Hematopoietic multipotent progenitor cell treated with erythropoietin and hydrocortisone succinate and interleukin-3 and kit ligand, for 6 days (in vitro differentiated cells): ENCODE results near the gene SLIT1.

ENCODE experiments used
- DNase-seq: peaks from one replicate; pipeline ENCODE4 v3.0.0-alpha.2; 2015

SLIT1 gene

GRCh38 chr10:97199152-97199551, 13.4 kb upstream of the SLIT1 start:
- no peak for DNase-seq

GRCh38 chr10:97197030-97197500, 11.3 kb upstream of the SLIT1 start:
- no peak for DNase-seq

GRCh38 chr10:97196223-97197029, 10.7 kb upstream of the SLIT1 start:
- peak; percentile 95 for DNase-seq

GRCh38 chr10:97195706-97196222, 10.0 kb upstream of the SLIT1 start:
- DNase-seq: no peak

GRCh38 chr10:97192952-97193435, 7.2 kb upstream of the SLIT1 start:
- DNase-seq: no peak

- DNase-seq: no peak
Measured at GRCh38 chr10:97190450-97190849, 4.7 kb upstream of the SLIT1 start.

GRCh38 chr10:97188261-97188711, 2.5 kb upstream of the SLIT1 start:
- DNase-seq: no peak

- DNase-seq: no peak
Measured at GRCh38 chr10:97186911-97187310, 1.2 kb upstream of the SLIT1 start.

- no peak for DNase-seq
Measured at GRCh38 chr10:97184971-97185325, 811 bp downstream of the SLIT1 start.

- no peak for DNase-seq
Measured at GRCh38 chr10:97183314-97183713, 2.4 kb downstream of the SLIT1 start.

- DNase-seq: no peak
Measured at GRCh38 chr10:97182288-97182990, 3.3 kb downstream of the SLIT1 start.

GRCh38 chr10:97180986-97181385, 4.8 kb downstream of the SLIT1 start:
- no peak for DNase-seq

GRCh38 chr10:97180363-97180755, 5.4 kb downstream of the SLIT1 start:
- DNase-seq: no peak

GRCh38 chr10:97179731-97180362, 5.9 kb downstream of the SLIT1 start:
- peak; percentile 53 for DNase-seq

GRCh38 chr10:97179311-97179710, 6.4 kb downstream of the SLIT1 start:
- no peak for DNase-seq

- no peak for DNase-seq
Measured at GRCh38 chr10:97178074-97178473, 7.7 kb downstream of the SLIT1 start.

- no peak for DNase-seq
Measured at GRCh38 chr10:97176226-97176625, 9.5 kb downstream of the SLIT1 start.

- no peak for DNase-seq
Measured at GRCh38 chr10:97175586-97175985, 10.2 kb downstream of the SLIT1 start.

GRCh38 chr10:97174941-97175340, 10.8 kb downstream of the SLIT1 start:
- DNase-seq: no peak

- DNase-seq: no peak
Measured at GRCh38 chr10:97174276-97174775, 11.4 kb downstream of the SLIT1 start.

- no peak for DNase-seq
Measured at GRCh38 chr10:97173036-97173435, 12.7 kb downstream of the SLIT1 start.

GRCh38 chr10:97171001-97171400, 14.8 kb downstream of the SLIT1 start:
- no peak for DNase-seq
